ENCODE measurements around the gene POLN. TPM values are rescaled to one million over a fixed set of nuclear protein-coding genes. Genes with fewer than 3 reads are reported as not detected.

Gene POLN
- total and polyA plus RNA-seq, 2 experiments from 2014 or later: 1.8 to 4.0 TPM

- Mint-ChIP-seq H3K4me1 (peaks cover 4% of the 10 kb centered on the region; the same call in 2 of the 3 replicates), H3K4me3 (no peak overlapping the region), H3K9me3 (no peaks in the 10 kb centered on the region), H3K36me3 (ENCODE audit: low read depth) (peaks cover 3% of the 10 kb centered on the region; the same call in 1 of the 3 replicates), H3K27ac (no peak overlapping the region), H3K27me3 (ENCODE audit: insufficient read depth, low read depth, poor library complexity) (peaks cover 31% of the 10 kb centered on the region)
- Histone ChIP-seq H3K36me3 (ENCODE audit: insufficient read depth) (no peaks in the 10 kb centered on the region), H3F3A (replicated peaks; ENCODE audit: low read depth) (0 out of 2 replicates have a peak, but pooled peaks cover 6% of the 10 kb centered on the region), H3K27me3 (ENCODE audit: insufficient read depth) (peaks cover 38% of the 10 kb centered on the region), H3K9me2 (ENCODE audit: insufficient read depth) (no peaks in the 10 kb centered on the region), H3K79me2 (replicated peaks; ENCODE audit: insufficient read depth) (no peaks in the 10 kb centered on the region), H3K4me3 (no peak overlapping the region), H2AFZ (no peak overlapping the region), H3K27ac (ENCODE audit: low read depth) (no peak overlapping the region), H3K4me2 (no peak overlapping the region), H3K4me1 (ENCODE audit: insufficient read depth) (no peaks in the 10 kb centered on the region; the same call in 1 of the 2 replicates), H4K20me1 (replicated peaks; ENCODE audit: insufficient read depth) (no peaks in the 10 kb centered on the region)
- no peak for ATAC-seq
- TF ChIP-seq ETS1 (IDR thresholded peaks at IDR 0.05) (no peak), POLR2AphosphoS5 (IDR thresholded peaks at IDR 0.05; ENCODE audit: low read depth) (no peak), ZNF114 (CRISPR knock-in tag; IDR thresholded peaks at IDR 0.05) (no peak), STAT1 (IDR thresholded peaks at IDR 0.05; ENCODE audit: unreplicated experiment) (no peak), NANOG (IDR thresholded peaks at IDR 0.05; ENCODE audit: borderline replicate concordance) (no peak), CREB1 (CRISPR knock-in tag; IDR thresholded peaks at IDR 0.05; ENCODE audit: low read depth) (no peak), REST (IDR thresholded peaks at IDR 0.05; ENCODE audit: unreplicated experiment) (no peak), ZNF462 (CRISPR knock-in tag; IDR thresholded peaks at IDR 0.05) (no peak), EZH2 (IDR thresholded peaks at IDR 0.05; ENCODE audit: low read depth, unreplicated experiment) (no peak), JUNB (IDR thresholded peaks at IDR 0.05; ENCODE audit: unreplicated experiment) (no peak)
- no peak for DNase-seq (ENCODE audit: low spot score)
Measured at GRCh38 chr4:2062168-2062807, 179.6 kb downstream of the POLN start.
